RWPE1 (cell line): ENCODE results near the gene ADCY3.

Experiments used
- CTCF ChIA-PET: fragments of 350-600 bp; sonication (Branson Sonifier 250); formaldehyde crosslinking; extraction: SDS; loops from one replicate; lab custom pipeline; 2021; lab: Yijun Ruan, JAX
- POLR2A ChIA-PET: fragments of 400-600 bp; formaldehyde crosslinking; extraction: SDS; loops from one replicate; lab custom pipeline; 2020; ENCODE audit warnings: antibody characterized with exemption; ENCODE audit not compliant: low non-redundant PET; lab: Yijun Ruan, JAX
- DNase-seq: peaks from one replicate; pipeline ENCODE4 v3.0.0; 2012; ENCODE audit warnings: low spot score
- H3K27ac ChIP-seq: fragments of 450-650 bp; 2 replicates; pipeline ENCODE4 v1.5.1; 2017
- TF ChIP-seq, protein P1 (sequence below): fragments of 450-650 bp; conservative IDR thresholded peaks from 2 replicates; pipeline ENCODE4 v1.5.1; 2017; ENCODE audit warnings: low read depth, mild to moderate bottlenecking

Gene ADCY3

DNA sequence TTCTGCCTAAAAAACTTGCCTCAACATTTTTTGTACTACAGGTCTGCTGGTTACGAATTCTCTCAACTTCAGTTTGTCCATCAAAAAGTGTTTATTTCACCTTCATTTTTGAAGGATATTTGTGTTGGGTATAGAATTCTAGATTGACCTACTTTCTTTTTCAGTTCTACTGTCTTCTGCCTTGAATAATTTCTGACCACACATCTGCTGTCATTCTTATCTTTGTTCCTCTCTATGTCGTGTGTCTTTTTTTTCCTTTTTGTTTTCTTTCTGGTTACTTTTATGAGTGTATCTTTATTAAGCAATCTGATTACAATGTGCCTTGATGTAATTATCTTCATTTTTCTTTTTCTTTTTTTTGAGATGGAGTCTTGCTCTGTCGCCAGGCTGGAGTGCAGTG lies 25.3 kb downstream of the ADCY3 start:
- no peak overlapping the region for H3K27ac ChIP-seq
- POLR2A ChIA-PET = no interaction called here
- CTCF ChIA-PET = no interaction called here
- DNase-seq = no peak
- TF ChIP-seq, protein P1, sequence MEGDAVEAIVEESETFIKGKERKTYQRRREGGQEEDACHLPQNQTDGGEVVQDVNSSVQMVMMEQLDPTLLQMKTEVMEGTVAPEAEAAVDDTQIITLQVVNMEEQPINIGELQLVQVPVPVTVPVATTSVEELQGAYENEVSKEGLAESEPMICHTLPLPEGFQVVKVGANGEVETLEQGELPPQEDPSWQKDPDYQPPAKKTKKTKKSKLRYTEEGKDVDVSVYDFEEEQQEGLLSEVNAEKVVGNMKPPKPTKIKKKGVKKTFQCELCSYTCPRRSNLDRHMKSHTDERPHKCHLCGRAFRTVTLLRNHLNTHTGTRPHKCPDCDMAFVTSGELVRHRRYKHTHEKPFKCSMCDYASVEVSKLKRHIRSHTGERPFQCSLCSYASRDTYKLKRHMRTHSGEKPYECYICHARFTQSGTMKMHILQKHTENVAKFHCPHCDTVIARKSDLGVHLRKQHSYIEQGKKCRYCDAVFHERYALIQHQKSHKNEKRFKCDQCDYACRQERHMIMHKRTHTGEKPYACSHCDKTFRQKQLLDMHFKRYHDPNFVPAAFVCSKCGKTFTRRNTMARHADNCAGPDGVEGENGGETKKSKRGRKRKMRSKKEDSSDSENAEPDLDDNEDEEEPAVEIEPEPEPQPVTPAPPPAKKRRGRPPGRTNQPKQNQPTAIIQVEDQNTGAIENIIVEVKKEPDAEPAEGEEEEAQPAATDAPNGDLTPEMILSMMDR = no peak

DNA sequence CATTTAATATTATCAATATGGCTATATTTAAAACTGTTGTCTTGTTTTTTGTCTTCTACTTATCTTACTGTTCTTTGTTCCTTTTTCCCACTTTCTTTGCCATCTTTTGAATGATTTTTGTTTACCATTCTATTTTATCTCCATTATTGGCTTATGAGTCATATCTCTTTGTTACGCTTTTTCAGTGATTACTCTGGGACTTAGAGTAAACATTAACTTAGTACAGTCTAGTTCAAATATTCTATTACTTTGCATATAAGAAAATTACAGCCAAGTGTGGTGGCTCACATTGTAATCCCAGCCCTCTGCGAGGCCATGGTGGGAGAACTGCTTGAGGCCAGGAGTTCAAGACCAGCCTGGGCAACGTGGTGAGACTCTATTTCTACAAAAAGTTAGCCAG lies 26.1 kb downstream of the ADCY3 start:
- TF ChIP-seq, protein P1 = no peak
- DNase-seq = no peak
- CTCF ChIA-PET = no interaction called here
- no peak overlapping the region for H3K27ac ChIP-seq
- POLR2A ChIA-PET = no interaction called here

DNA sequence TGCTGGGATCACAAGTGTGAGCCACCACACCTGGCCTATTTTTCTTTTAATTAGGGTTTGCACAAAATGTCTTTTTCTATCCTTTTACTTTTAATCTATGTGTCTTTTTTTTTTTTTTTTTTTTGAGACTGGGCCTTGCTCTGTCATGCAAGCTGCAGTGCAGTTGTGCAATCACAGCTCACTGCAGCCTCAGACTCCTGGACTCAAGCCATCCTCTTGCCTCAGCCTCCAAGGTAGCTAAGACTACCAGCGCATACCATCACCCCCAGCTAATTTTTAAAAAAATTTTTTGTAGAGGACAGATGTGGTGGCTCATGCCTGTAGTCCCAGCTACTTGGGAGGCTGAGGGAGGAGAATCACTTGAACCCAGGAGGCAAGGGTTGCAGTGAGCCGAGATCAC lies 27.1 kb downstream of the ADCY3 start:
- ChIA-PET CTCF (interaction anchor here (0.6 kb wide), 1 partner anchor 292 kb away, joined by 4 read pairs; no protein-coding TSS in a partner anchor), POLR2A (no interaction called here)
- DNase-seq = no peak
- TF ChIP-seq, protein P1 = no peak
- H3K27ac ChIP-seq = no peak overlapping the region

DNA sequence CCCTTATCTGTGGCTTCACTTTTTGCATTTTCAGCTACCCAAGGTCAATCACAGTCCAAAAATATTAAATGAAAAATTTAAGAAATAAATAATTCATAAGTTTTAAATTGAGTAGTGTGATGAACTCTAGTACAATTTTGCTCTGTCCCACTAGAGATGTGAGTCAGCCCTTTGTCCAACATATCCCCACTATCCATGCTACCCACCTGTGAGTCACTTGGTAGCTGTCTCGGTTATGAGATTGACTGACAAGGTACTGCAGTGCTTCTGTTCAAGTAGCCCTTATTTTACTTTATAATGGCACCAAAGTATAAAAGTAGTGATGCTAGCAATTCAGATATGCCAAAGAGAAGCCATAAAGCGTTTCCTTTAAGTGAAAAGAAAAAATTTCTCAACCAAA lies 28.8 kb downstream of the ADCY3 start:
- CTCF ChIA-PET = no interaction called here

DNA sequence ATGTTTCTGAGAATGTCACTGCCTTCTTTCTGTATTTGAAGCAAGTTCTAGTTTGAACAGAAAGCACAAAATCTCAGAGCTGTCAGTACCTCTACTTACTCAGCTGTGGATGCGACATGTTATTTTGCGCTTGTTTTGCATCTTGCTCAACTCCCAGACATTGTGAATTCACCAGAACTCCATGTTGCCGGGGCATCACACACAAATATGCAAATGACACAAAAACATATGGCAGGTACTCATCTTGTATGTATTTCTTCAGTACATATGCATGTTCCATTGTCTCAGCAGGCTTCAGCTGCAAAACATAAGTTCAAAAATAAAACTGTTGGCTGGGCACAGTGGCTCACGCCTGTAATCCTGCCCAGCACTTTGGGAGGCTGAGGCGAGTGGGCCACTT lies 30.8 kb downstream of the ADCY3 start:
- H3K27ac ChIP-seq = no peak overlapping the region
- POLR2A ChIA-PET = no interaction called here
- CTCF ChIA-PET = interaction anchor here (0.7 kb wide), 1 partner anchor 42 kb away, joined by 4 read pairs; no protein-coding TSS in a partner anchor
- no peak for DNase-seq
- TF ChIP-seq, protein P1 = no peak

More for the DNA sequence above, 28.8 kb downstream of the ADCY3 start:
- POLR2A ChIA-PET = no interaction called here
- H3K27ac ChIP-seq = no peak overlapping the region
- TF ChIP-seq, protein P1 = no peak
- DNase-seq = no peak

DNA sequence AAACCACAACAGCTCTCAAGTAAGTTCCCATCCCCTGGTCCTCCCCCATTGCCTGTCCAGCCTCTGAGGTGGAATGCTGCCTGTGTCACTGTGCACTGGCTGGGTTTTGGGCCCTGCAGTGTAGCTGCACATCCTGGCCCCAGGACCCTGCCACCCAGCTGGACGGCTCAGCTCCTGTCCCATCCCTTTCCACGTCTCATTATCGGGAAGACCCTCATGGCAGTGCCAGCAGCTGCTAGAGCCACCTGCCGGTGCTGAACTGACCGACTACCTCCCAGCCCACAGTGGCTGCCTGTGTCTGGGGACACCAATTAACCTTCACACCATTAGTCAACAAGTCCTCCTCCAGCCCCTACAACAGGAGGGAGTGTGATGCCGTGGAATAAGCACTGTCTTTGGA lies 31.9 kb downstream of the ADCY3 start:
- no peak overlapping the region for H3K27ac ChIP-seq
- CTCF ChIA-PET = no interaction called here
- TF ChIP-seq, protein P1 = no peak
- DNase-seq = no peak
- POLR2A ChIA-PET = no interaction called here
